Testis (tissue), 2 donors: Measurements from ENCODE around the gene CALML5.

ENCODE experiments used
- POLR2A ChIP-seq: fragments of 450-650 bp; IDR thresholded peaks from one replicate; pipeline ENCODE4 v1.6.1; 2017; ENCODE audit warnings: antibody characterized with exemption, mild to moderate bottlenecking, moderate library complexity
- TF ChIP-seq, protein P1 (sequence below), 3 experiments: fragments of 450-650 bp in 2 of 3; fragments of 200-600 bp in 1 of 3; sonication (generic) in 1 of 3; IDR thresholded peaks; one replicate each; pipeline ENCODE4 v1.5.1; 2016 to 2019; ENCODE audit warnings: antibody characterized with exemption in 3 of 3, mild to moderate bottlenecking in 2 of 3, moderate library complexity in 1 of 3

DNA sequence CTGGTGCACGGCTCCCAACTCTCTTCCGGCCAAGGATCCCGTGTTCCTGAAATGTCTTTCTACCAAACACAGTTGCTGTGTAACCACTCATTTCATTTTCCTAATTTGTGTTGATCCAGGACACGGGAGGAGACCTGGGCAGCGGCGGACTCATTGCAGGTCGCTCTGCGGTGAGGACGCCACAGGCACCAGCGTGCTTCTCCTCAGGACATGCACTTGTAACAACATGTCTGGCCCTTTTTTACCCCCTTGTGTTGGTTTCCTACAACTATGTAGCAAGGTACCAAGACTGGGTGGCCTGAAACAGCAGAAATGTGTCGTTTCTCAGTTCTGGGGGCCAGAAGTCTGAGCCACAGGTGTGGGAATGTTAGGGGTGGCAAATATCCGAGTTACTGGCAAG, 18.2 kb downstream of the CALML5 start:
- TF ChIP-seq, protein P1, sequence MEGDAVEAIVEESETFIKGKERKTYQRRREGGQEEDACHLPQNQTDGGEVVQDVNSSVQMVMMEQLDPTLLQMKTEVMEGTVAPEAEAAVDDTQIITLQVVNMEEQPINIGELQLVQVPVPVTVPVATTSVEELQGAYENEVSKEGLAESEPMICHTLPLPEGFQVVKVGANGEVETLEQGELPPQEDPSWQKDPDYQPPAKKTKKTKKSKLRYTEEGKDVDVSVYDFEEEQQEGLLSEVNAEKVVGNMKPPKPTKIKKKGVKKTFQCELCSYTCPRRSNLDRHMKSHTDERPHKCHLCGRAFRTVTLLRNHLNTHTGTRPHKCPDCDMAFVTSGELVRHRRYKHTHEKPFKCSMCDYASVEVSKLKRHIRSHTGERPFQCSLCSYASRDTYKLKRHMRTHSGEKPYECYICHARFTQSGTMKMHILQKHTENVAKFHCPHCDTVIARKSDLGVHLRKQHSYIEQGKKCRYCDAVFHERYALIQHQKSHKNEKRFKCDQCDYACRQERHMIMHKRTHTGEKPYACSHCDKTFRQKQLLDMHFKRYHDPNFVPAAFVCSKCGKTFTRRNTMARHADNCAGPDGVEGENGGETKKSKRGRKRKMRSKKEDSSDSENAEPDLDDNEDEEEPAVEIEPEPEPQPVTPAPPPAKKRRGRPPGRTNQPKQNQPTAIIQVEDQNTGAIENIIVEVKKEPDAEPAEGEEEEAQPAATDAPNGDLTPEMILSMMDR (IDR thresholded peaks at IDR 0.05) = no peak
- TF ChIP-seq POLR2A = no peak
